H1 (cell line): Measurements from ENCODE around the gene SPECC1. TPM values are rescaled to one million over a fixed set of nuclear protein-coding genes. Genes with fewer than 3 reads are reported as not detected.

Experiments used
- CTCF ChIA-PET: fragments of 300-600 bp; sonication (Branson Sonifier 250); formaldehyde crosslinking; loops from one replicate; lab custom pipeline; 2021; ENCODE audit not compliant: partially characterized antibody; lab: Charles Lee
- POLR2A ChIA-PET: fragments of 300-600 bp; sonication (Branson Sonifier 250); formaldehyde crosslinking; loops from one replicate; lab custom pipeline; 2021; ENCODE audit warnings: inconsistent platforms; ENCODE audit not compliant: partially characterized antibody; lab: Charles Lee
- DNase-seq, 2 experiments: peaks; one replicate each; pipeline versions ENCODE4 v3.0.0 to v3.0.0-alpha.2; 2010 to 2022; ENCODE audit warnings: low spot score in 2 of 2, low read depth in 1 of 2, mixed read lengths in 1 of 2
- FAIRE-seq: peaks from 2 replicates; lab custom pipeline; 2011; peaks lifted over from hg19 to GRCh38; lab: Jason Lieb, UNC
- H2AFZ ChIP-seq: 2 replicates; pipeline ENCODE4 v1.8.1; 2012; ENCODE audit warnings: low read length, inconsistent platforms
- H2AK5ac ChIP-seq: 2 replicates; pipeline ENCODE4 v1.6.1; 2013; ENCODE audit warnings: low read depth, low read length
- H2BK120ac ChIP-seq: replicated peaks from 2 replicates; pipeline ENCODE3; 2013; ENCODE audit warnings: low read depth, low read length, inconsistent platforms
- H2BK12ac ChIP-seq: 2 replicates; pipeline ENCODE4 v1.6.1; 2013; ENCODE audit warnings: low read depth, low read length
- H2BK15ac ChIP-seq: 2 replicates; pipeline ENCODE4 v1.6.1; 2013; ENCODE audit warnings: low read length
- H2BK20ac ChIP-seq: 2 replicates; pipeline ENCODE4 v1.6.1; 2013; ENCODE audit warnings: low read length
- H2BK5ac ChIP-seq: 2 replicates; pipeline ENCODE4 v1.6.1; 2013; ENCODE audit warnings: low read depth, low read length
- H3K14ac ChIP-seq: 2 replicates; pipeline ENCODE4 v1.6.1; 2013; ENCODE audit warnings: inconsistent platforms; ENCODE audit not compliant: insufficient read length
- H3K18ac ChIP-seq: 2 replicates; pipeline ENCODE4 v1.6.1; 2013; ENCODE audit warnings: low read length; ENCODE audit errors: extremely low read depth
- H3K23ac ChIP-seq: 2 replicates; pipeline ENCODE4 v1.6.1; 2013; ENCODE audit warnings: inconsistent platforms; ENCODE audit not compliant: insufficient read length
- H3K23me2 ChIP-seq: 2 replicates; pipeline ENCODE4 v1.6.1; 2013; ENCODE audit warnings: low read depth, low read length
- H3K27ac ChIP-seq: 2 replicates; pipeline ENCODE4 v1.6.1; 2011; ENCODE audit warnings: low read depth, low read length, inconsistent platforms
- H3K27me3 ChIP-seq, 4 experiments: replicated peaks in 1 of 4; 1 replicate in 1 of 4; 2 replicates in 3 of 4; pipeline versions ENCODE4 v1.6.1 to v1.8.1; 2011 to 2013; ENCODE audit warnings: low read length in 3 of 4, mild to moderate bottlenecking in 3 of 4, inconsistent platforms in 2 of 4, mixed read lengths in 2 of 4, moderate library complexity in 1 of 4; ENCODE audit not compliant: control insufficient read depth in 3 of 4, insufficient read depth in 3 of 4; ENCODE audit errors: extremely low read depth in 1 of 4
- H3K36me3 ChIP-seq, 4 experiments: 2 replicates each; pipeline versions ENCODE4 v1.6.1 to v1.8.1; 2011 to 2013; ENCODE audit warnings: mild to moderate bottlenecking in 4 of 4, low read length in 3 of 4, moderate library complexity in 2 of 4, control low read depth in 1 of 4, inconsistent platforms in 1 of 4; ENCODE audit not compliant: insufficient read depth in 4 of 4, control insufficient read depth in 2 of 4
- H3K4ac ChIP-seq: replicated peaks from 2 replicates; pipeline ENCODE3; 2013; ENCODE audit warnings: low read length, low read depth, mixed read lengths, inconsistent platforms; ENCODE audit not compliant: insufficient read length
- H3K4me1 ChIP-seq, 4 experiments: replicated peaks in 1 of 4; 1 replicate in 1 of 4; 2 replicates in 3 of 4; pipeline versions ENCODE4 v1.6.1 to v1.8.1; 2011 to 2013; ENCODE audit warnings: low read length in 3 of 4, inconsistent platforms in 2 of 4, mixed read lengths in 1 of 4; ENCODE audit not compliant: insufficient read depth in 4 of 4, control insufficient read depth in 3 of 4
- H3K4me2 ChIP-seq, 2 experiments: 2 replicates each; pipeline versions ENCODE4 v1.6.1 to v1.8.1; 2011 to 2013; ENCODE audit warnings: low read depth in 2 of 2, low read length in 2 of 2, control low read depth in 1 of 2, inconsistent platforms in 1 of 2, mild to moderate bottlenecking in 1 of 2; ENCODE audit not compliant: insufficient read depth in 1 of 2
- H3K4me3 ChIP-seq, 4 experiments: fragments of 200-600, 300-600 bp in 1 of 4; sonication (generic), shearing (Covaris generic), sonication (Bioruptor Twin) in 1 of 4; 2 replicates each; pipeline versions ENCODE4 v1.5.1 to v1.8.1; 2011 to 2016; ENCODE audit warnings: low read length in 4 of 4, low read depth in 3 of 4, control low read depth in 2 of 4, inconsistent platforms in 2 of 4, mild to moderate bottlenecking in 2 of 4, mixed read lengths in 1 of 4, moderate library complexity in 1 of 4; ENCODE audit not compliant: insufficient read depth in 2 of 4; ENCODE audit errors: extremely low read depth in 1 of 4
- H3K56ac ChIP-seq: replicated peaks from 2 replicates; pipeline ENCODE3; 2013; ENCODE audit warnings: low read depth, mild to moderate bottlenecking, mixed read lengths, low read length, inconsistent platforms; ENCODE audit not compliant: insufficient read length
- H3K79me1 ChIP-seq: 2 replicates; pipeline ENCODE4 v1.6.1; 2013; ENCODE audit warnings: low read depth, low read length, control low read depth
- H3K79me2 ChIP-seq, 2 experiments: 2 replicates each; pipeline versions ENCODE4 v1.6.1 to v1.8.1; 2012 to 2013; ENCODE audit warnings: low read length in 2 of 2, mild to moderate bottlenecking in 2 of 2, inconsistent platforms in 1 of 2; ENCODE audit not compliant: insufficient read depth in 2 of 2, control insufficient read depth in 1 of 2
- H3K9ac ChIP-seq, 4 experiments: replicated peaks in 1 of 4; 1 replicate in 1 of 4; 2 replicates in 3 of 4; pipeline versions ENCODE4 v1.6.1 to v1.8.1; 2011 to 2013; ENCODE audit warnings: low read depth in 3 of 4, low read length in 3 of 4, control low read depth in 2 of 4, mild to moderate bottlenecking in 2 of 4, moderate library complexity in 2 of 4, inconsistent platforms in 1 of 4; ENCODE audit errors: extremely low read depth in 1 of 4
- H3K9me3 ChIP-seq, 2 experiments: 2 replicates each; pipeline versions ENCODE4 v1.6.1 to v1.8.1; 2012 to 2013; ENCODE audit warnings: mild to moderate bottlenecking in 2 of 2, moderate library complexity in 2 of 2, control low read depth in 1 of 2, inconsistent platforms in 1 of 2, low read depth in 1 of 2, low read length in 1 of 2, mixed read lengths in 1 of 2; ENCODE audit not compliant: insufficient read depth in 2 of 2
- H4K20me1 ChIP-seq, 2 experiments: replicated peaks in 1 of 2; 2 replicates each; pipeline versions ENCODE3 to v1.8.1; 2011 to 2013; ENCODE audit warnings: inconsistent platforms in 2 of 2, low read length in 2 of 2, mild to moderate bottlenecking in 1 of 2; ENCODE audit not compliant: insufficient read depth in 2 of 2, control insufficient read depth in 1 of 2
- H4K5ac ChIP-seq: 2 replicates; pipeline ENCODE4 v1.6.1; 2013; ENCODE audit warnings: low read length, low read depth, mixed read lengths, inconsistent platforms; ENCODE audit not compliant: insufficient read length
- H4K8ac ChIP-seq: 2 replicates; pipeline ENCODE4 v1.8.0; 2013; ENCODE audit warnings: mild to moderate bottlenecking, moderate library complexity, low read length, inconsistent platforms; ENCODE audit not compliant: insufficient read depth; ENCODE audit errors: extremely low read depth
- H4K91ac ChIP-seq: replicated peaks from 2 replicates; pipeline ENCODE3; 2013; ENCODE audit warnings: low read length, mixed read lengths, inconsistent platforms; ENCODE audit not compliant: insufficient read length
- CEBPB ChIP-seq: IDR thresholded peaks from 2 replicates; pipeline ENCODE4 v1.6.1; 2012; ENCODE audit warnings: low read depth, low read length
- RNF2 ChIP-seq: fragments of 200-900, 300-1000 bp; sonication (generic); IDR thresholded peaks from 2 replicates; pipeline ENCODE4 v1.7.1; 2016; ENCODE audit warnings: borderline replicate concordance, low read depth, mild to moderate bottlenecking, antibody characterized with exemption, low read length; ENCODE audit not compliant: poor library complexity, severe bottlenecking; ENCODE audit errors: missing control alignments
- WGBS, 2 experiments: shearing (Covaris generic) in 1 of 2; methylation state at CpG; one replicate each; pipeline versions ENCODE4 v1.1.6 to v1.1.7; 2013 to 2015; ENCODE audit warnings: low lambda C conversion rate in 2 of 2, mixed read lengths in 2 of 2, inconsistent platforms in 1 of 2, low coverage in 1 of 2, missing lambda C conversion rate in 1 of 2; ENCODE audit not compliant: insufficient replicate concordance in 2 of 2, insufficient coverage in 1 of 2, insufficient read length in 1 of 2; ENCODE audit errors: extremely low coverage in 1 of 2, missing lambda C conversion rate in 1 of 2; 5-methylcytosine and 5-hydroxymethylcytosine counted together
- polyA plus RNA-seq, 7 experiments: library from polyadenylated mRNA; depleted of rRNA in 3 of 7; stranded (reverse) in 5 of 7; unstranded in 2 of 7; fragments of >200 nt in 5 of 7; fragments of 200-250 nt in 2 of 7; gene quantifications; 1 replicate in 5 of 7; 2 replicates in 1 of 7; 4 replicates in 1 of 7; pipeline versions ENCODE4 v1.2.1 to v1.2.3, GENCODE V29; 2011 to 2013; ENCODE audit warnings: missing spikeins in 2 of 7, mixed read lengths in 2 of 7
- total RNA-seq: library from RNA; stranded (reverse); fragmentation: NEBNext Ultra II Directional; extraction: Animal tissue kit (Norgen Biotek cat#: 25700); gene quantifications from 2 replicates; pipeline ENCODE4 v1.2.1, GENCODE V29; 2021

SPECC1 gene
- total and polyA plus RNA-seq, 2 of the 8 experiments (the other 6 are each of a cell fraction or from before 2014, with no cell fraction given) = 35.8 to 87.9 TPM

GRCh38 chr17:20289984-20290383 lies 280.8 kb downstream of the SPECC1 start:
- Histone ChIP-seq H3K4me2 (no peak overlapping the region), H3K23me2 (no peaks in the 10 kb centered on the region), H3K9ac (no peak overlapping the region)
- TF ChIP-seq RNF2 (no peak), CEBPB (no peak)
- TF ChIP-seq, all 59 proteins: peak for 0
- Histone ChIP-seq H3K23ac (no peak overlapping the region), H3K27me3 (no peaks in the 10 kb centered on the region), H4K91ac (no peak overlapping the region), H3K4me3 (no peak overlapping the region), H2BK12ac (no peak overlapping the region), H4K20me1 (no peaks in the 10 kb centered on the region), H4K5ac (no peak overlapping the region), H2BK20ac (no peak overlapping the region), H3K18ac (no peak overlapping the region), H2AFZ (no peak overlapping the region), H4K8ac (no peak overlapping the region), H3K56ac (no peak overlapping the region), H3K27ac (no peak overlapping the region), H2BK120ac (no peak overlapping the region), H3K4me1 (no peaks in the 10 kb centered on the region), H2AK5ac (no peak overlapping the region), H3K36me3 (no peaks in the 10 kb centered on the region), H3K14ac (no peak overlapping the region), H3K79me2 (no peaks in the 10 kb centered on the region; a peak in 1 of 4 replicates), H3K79me1 (no peaks in the 10 kb centered on the region), H2BK15ac (no peak overlapping the region), H2BK5ac (no peak overlapping the region), H3K9me3 (no peaks in the 10 kb centered on the region), H3K4ac (no peak overlapping the region)
- DNase-seq = no peak
- 95% methylated on average over 3 of the region's 3 CpGs; no CpG with 5 or more reads in 1 of the 2 experiments for WGBS, 2 experiments
- ChIA-PET CTCF (no interaction called here), POLR2A (no interaction called here)
- no peak for FAIRE-seq
